HG02571 (cell line): Measurements from ENCODE around the gene GC.
"Not testable (repeated sequence)": the region's sequence is repeated elsewhere in the genome, so short reads cannot be mapped to it uniquely, and the experiment has no call there.

Source experiments
- ATAC-seq: cut with Tn5 transposase; IDR thresholded peaks from one replicate; pipeline ENCODE4 v1.9.1; 2021; ENCODE audit warnings: mild to moderate bottlenecking, moderate library complexity; ENCODE audit not compliant: unreplicated experiment

The GC gene

GRCh38 chr4:71769434-71769833, 14.4 kb downstream of the GC start:
- ATAC-seq: no peak

DNA sequence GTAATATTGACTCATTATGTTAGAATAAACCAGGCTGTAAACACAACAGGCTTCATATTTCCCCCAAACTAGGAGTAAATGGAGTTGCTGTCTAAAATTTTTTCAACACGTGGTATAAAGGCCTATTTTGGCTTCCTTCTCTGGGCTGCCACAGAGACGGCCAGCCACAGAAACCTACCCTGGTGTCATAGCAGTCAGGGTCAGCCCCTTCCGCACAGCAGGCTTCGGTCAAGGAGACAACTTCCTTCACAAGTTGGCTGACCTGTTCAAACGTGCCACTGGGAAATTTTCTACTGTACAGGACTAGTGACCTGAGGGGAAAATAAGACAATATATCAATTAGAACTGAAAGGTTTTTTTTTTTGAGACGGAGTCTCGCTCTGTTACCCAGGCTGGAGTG, 15.8 kb downstream of the GC start:
- no peak for ATAC-seq

GRCh38 chr4:71765821-71766383, 18.0 kb downstream of the GC start:
- no peak for ATAC-seq

- ATAC-seq: no peak
Measured at GRCh38 chr4:71765350-71765749, 18.5 kb downstream of the GC start.

- no peak for ATAC-seq
Measured at GRCh38 chr4:71752383-71753042, 31.4 kb downstream of the GC start.

DNA sequence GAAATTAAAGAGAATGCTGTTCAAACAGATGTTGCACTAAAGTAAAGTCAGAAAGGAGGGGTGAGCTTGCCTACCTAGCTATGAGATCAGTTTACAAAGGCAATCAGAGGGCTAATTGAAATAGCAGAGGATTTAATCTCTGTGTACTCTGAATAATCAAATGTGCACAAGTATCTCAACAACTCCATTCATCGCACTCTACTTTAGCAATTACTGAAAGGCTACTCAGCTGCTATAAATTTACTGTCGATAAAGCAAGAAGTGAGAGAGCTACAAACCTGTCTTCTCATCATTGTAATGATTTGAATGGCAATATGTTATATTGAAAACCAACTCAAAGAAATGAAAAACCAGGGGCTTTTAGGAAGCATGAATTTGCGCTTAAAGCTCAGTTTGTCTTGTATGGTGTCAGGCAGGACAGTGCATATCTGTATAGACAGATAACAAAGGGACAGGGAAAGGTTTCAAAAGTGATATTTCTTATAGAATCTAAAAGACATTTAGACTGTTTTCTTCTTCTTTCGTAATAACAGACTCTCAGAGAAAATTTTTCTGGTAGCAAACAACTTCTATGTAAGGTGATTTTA, 34.8 kb downstream of the GC start:
- ATAC-seq: no peak

- no peak for ATAC-seq
Measured at GRCh38 chr4:71746379-71746778, 37.5 kb downstream of the GC start.

- ATAC-seq: not testable (repeated sequence)
Measured at GRCh38 chr4:71738782-71739181, 45.1 kb downstream of the GC start.

- no peak for ATAC-seq
Measured at GRCh38 chr4:71732706-71733105, 51.2 kb downstream of the GC start.

DNA sequence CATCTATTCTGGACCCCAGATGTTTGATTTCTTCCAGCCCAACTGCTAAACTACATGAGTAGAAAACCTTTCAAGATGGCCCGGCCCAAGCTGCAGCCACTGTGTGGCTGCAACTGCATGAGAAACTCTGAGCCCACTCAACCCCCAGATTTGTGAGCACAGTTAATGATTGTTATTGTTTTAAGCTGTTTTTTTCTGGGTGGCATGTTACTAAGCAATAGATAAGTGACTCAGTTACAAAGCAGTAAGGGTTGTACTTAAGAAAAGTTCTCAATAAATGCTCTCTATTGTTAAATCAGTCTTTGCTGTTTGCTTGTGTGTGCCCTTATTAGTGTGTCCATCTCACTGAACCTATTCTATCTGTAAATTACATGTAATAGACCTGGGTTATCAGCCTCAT, 51.8 kb downstream of the GC start:
- ATAC-seq: no peak

- no peak for ATAC-seq
Measured at GRCh38 chr4:71729856-71730255, 54.0 kb downstream of the GC start.

GRCh38 chr4:71713611-71714203, 70.2 kb downstream of the GC start:
- ATAC-seq: no peak

GRCh38 chr4:71711985-71712348, 71.9 kb downstream of the GC start:
- ATAC-seq: no peak

GRCh38 chr4:71711044-71711984, 72.6 kb downstream of the GC start:
- ATAC-seq: no peak

- ATAC-seq: no peak
Measured at GRCh38 chr4:71709961-71710360, 73.9 kb downstream of the GC start.

DNA sequence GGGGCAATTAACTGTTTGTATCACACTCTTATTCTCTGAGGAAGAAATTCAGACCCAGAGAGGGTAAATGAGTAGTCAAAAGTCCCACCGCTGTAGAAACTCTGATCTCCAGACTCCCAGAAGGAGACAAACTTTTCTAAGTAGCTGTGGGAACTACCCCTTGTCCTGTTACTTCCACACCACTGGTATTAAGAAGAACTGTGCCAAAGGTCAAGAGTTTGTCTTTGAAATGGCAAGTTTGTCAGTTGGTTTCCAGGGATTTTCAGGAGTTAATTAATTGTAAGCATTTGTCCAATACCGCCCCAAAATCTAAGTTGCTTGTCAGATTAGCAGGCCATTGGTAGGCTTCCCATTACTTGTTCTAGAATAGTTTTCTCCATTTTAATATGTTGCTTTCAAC, 85.7 kb downstream of the GC start:
- ATAC-seq: no peak

GRCh38 chr4:71697031-71697430, 86.8 kb downstream of the GC start:
- ATAC-seq: no peak

- ATAC-seq: no peak
Measured at GRCh38 chr4:71694961-71695360, 88.9 kb downstream of the GC start.

- ATAC-seq: no peak
Measured at GRCh38 chr4:71692963-71693362, 90.9 kb downstream of the GC start.

DNA sequence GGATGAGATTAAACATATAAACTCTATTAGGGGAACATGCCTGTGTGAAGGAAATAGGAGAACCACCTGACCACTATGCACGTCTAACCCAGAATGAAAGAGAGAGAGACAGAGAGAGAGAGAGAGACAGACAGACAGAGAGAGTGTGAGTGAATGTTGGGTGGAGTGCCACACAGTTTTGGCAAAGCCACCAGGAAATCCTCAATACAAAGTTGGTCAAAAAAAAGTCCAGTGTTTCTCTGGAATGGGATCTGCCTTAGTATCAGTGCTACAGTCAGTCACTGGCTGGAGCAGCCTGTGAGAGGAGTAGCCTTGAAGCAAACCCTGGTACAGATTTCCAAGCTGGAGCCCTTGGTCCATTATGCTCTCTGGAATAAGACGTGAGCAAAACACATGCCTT, 91.7 kb downstream of the GC start:
- no peak for ATAC-seq
